GM23338 (cell line): ENCODE measurements around the gene C6orf15. TPM values are rescaled to one million over a fixed set of nuclear protein-coding genes. Genes with fewer than 3 reads are reported as not detected.
A peak's percentile ranks its signal among the peaks of the same experiment; 100 is the strongest.

Experiments used
- ATAC-seq: fragments of 200-7000 bp; cut with Tn5 transposase; 3 replicates; pipeline ENCODE4 v1.9.1; 2020
- DNase-seq: peaks from one replicate; pipeline ENCODE4 v3.0.0-alpha.2; 2015; ENCODE audit warnings: low spot score
- H2AFZ ChIP-seq: fragments of 200-600 bp; sonication (generic); 2 replicates; pipeline ENCODE4 v1.8.0; 2016; ENCODE audit warnings: antibody characterized with exemption, mild to moderate bottlenecking, moderate library complexity
- H3F3A ChIP-seq: fragments of 200-600 bp; sonication (generic); replicated peaks from 2 replicates; pipeline ENCODE4 v1.8.0; 2017; ENCODE audit warnings: antibody characterized with exemption, mixed run types, low read depth
- H3K27ac ChIP-seq: fragments of 200-600 bp; sonication (generic); 2 replicates; pipeline ENCODE4 v1.6.1; 2016; ENCODE audit warnings: low read depth
- H3K27me3 ChIP-seq: fragments of 200-600 bp; sonication (generic); 2 replicates; pipeline ENCODE4 v1.8.0; 2016; ENCODE audit warnings: mild to moderate bottlenecking, mixed run types, moderate library complexity; ENCODE audit not compliant: insufficient read depth
- H3K36me3 ChIP-seq: fragments of 200-600 bp; sonication (generic); 2 replicates; pipeline ENCODE4 v1.8.0; 2016; ENCODE audit warnings: mild to moderate bottlenecking; ENCODE audit not compliant: insufficient read depth
- H3K4me1 ChIP-seq: fragments of 200-600 bp; sonication (generic); 2 replicates; pipeline ENCODE4 v1.8.0; 2016; ENCODE audit warnings: mild to moderate bottlenecking, moderate library complexity; ENCODE audit not compliant: insufficient read depth
- H3K4me2 ChIP-seq: fragments of 200-600 bp; sonication (generic); 2 replicates; pipeline ENCODE4 v1.7.1; 2017; ENCODE audit warnings: mixed run types
- H3K4me3 ChIP-seq: fragments of 200-600 bp; sonication (generic); 2 replicates; pipeline ENCODE4 v1.6.1; 2016; ENCODE audit warnings: mixed run types
- H3K79me2 ChIP-seq: fragments of 200-600 bp; sonication (generic); replicated peaks from 2 replicates; pipeline ENCODE4 v1.8.0; 2017; ENCODE audit warnings: mild to moderate bottlenecking; ENCODE audit not compliant: insufficient read depth
- H3K9me2 ChIP-seq: fragments of 200-600 bp; sonication (generic); 2 replicates; pipeline ENCODE4 v1.8.0; 2017; ENCODE audit not compliant: insufficient read depth
- H4K20me1 ChIP-seq: fragments of 200-600 bp; sonication (generic); replicated peaks from 2 replicates; pipeline ENCODE4 v1.8.0; 2017; ENCODE audit warnings: mild to moderate bottlenecking; ENCODE audit not compliant: insufficient read depth
- H3K27ac Mint-ChIP-seq: 2 replicates; pipeline ENCODE4 v1.8.0; 2020; ENCODE audit warnings: inconsistent platforms, mild to moderate bottlenecking, moderate library complexity, mixed read lengths
- H3K27me3 Mint-ChIP-seq: 3 replicates; pipeline ENCODE4 v1.8.0; 2022; ENCODE audit warnings: low read depth, mild to moderate bottlenecking, moderate library complexity, mixed read lengths, inconsistent platforms; ENCODE audit not compliant: insufficient read depth, poor library complexity
- H3K36me3 Mint-ChIP-seq: 3 replicates; pipeline ENCODE4 v1.8.0; 2021; ENCODE audit warnings: low read depth, mild to moderate bottlenecking, inconsistent platforms, moderate library complexity, mixed read lengths
- H3K4me1 Mint-ChIP-seq: 3 replicates; pipeline ENCODE4 v1.8.0; 2020; ENCODE audit warnings: mild to moderate bottlenecking, inconsistent platforms, mixed read lengths
- H3K4me3 Mint-ChIP-seq: 3 replicates; pipeline ENCODE4 v1.8.0; 2021; ENCODE audit warnings: moderate library complexity, mild to moderate bottlenecking, inconsistent platforms, mixed read lengths
- H3K9me3 Mint-ChIP-seq: 3 replicates; pipeline ENCODE4 v1.8.0; 2020; ENCODE audit warnings: moderate library complexity, mild to moderate bottlenecking, inconsistent platforms, mixed read lengths
- CREB1 ChIP-seq: fragments of 250-450 bp; sonication (Bioruptor Pico); IDR thresholded peaks from 2 replicates; pipeline ENCODE4 v1.5.0; 2020; ENCODE audit warnings: low read depth, mild to moderate bottlenecking, moderate library complexity
- EZH2 ChIP-seq: fragments of 200-600 bp; sonication (generic); IDR thresholded peaks from one replicate; pipeline ENCODE4 v1.8.0; 2017; ENCODE audit warnings: antibody characterized with exemption, mild to moderate bottlenecking, low read depth; ENCODE audit not compliant: unreplicated experiment
- JUNB ChIP-seq: IDR thresholded peaks from one replicate; pipeline ENCODE4 v1.6.1; 2016; ENCODE audit warnings: antibody characterized with exemption; ENCODE audit not compliant: unreplicated experiment
- POLR2AphosphoS5 ChIP-seq: IDR thresholded peaks from 2 replicates; pipeline ENCODE4 v1.6.1; 2016; ENCODE audit warnings: antibody characterized with exemption, low read depth
- STAT1 ChIP-seq: IDR thresholded peaks from one replicate; pipeline ENCODE4 v1.6.1; 2016; ENCODE audit warnings: antibody characterized with exemption; ENCODE audit not compliant: unreplicated experiment
- ZNF114 ChIP-seq: fragments of 250-450 bp; sonication (Bioruptor Pico); IDR thresholded peaks from 2 replicates; pipeline ENCODE4 v1.5.0; 2020; ENCODE audit warnings: mild to moderate bottlenecking, moderate library complexity
- ZNF331 ChIP-seq: fragments of 250-450 bp; sonication (Bioruptor Pico); IDR thresholded peaks from 2 replicates; pipeline ENCODE4 v1.5.0; 2020; ENCODE audit warnings: low read depth, mild to moderate bottlenecking, moderate library complexity
- polyA plus RNA-seq: library from polyadenylated mRNA; unstranded; fragments of >200 nt; fragmentation: Nextera tagmentation; extraction: Ambion mirVana; gene quantifications from 2 replicates; pipeline ENCODE4 v1.2.1, GENCODE V29; 2016
- total RNA-seq: library from RNA; depleted of rRNA; stranded (reverse); fragments of >200 nt; shearing (Covaris generic); gene quantifications from 2 replicates; pipeline ENCODE4 v1.2.3, GENCODE V29; 2014
- TF ChIP-seq, protein P1 (sequence below), 2 experiments: fragments of 200-600 bp in 1 of 2; sonication (generic) in 1 of 2; conservative IDR thresholded peaks; 2 replicates each; pipeline versions ENCODE4 v1.5.1 to v1.6.1; 2016 to 2017; ENCODE audit warnings: antibody characterized with exemption in 2 of 2, low read depth in 2 of 2, mild to moderate bottlenecking in 2 of 2, moderate library complexity in 1 of 2
- TF ChIP-seq, protein P2 (sequence below): fragments of 250-450 bp; sonication (Bioruptor Pico); IDR thresholded peaks from 2 replicates; pipeline ENCODE4 v1.5.0; 2020; ENCODE audit warnings: mild to moderate bottlenecking, moderate library complexity

Gene C6orf15
- total and polyA plus RNA-seq, 2 experiments from 2014 or later, result not detected

DNA sequence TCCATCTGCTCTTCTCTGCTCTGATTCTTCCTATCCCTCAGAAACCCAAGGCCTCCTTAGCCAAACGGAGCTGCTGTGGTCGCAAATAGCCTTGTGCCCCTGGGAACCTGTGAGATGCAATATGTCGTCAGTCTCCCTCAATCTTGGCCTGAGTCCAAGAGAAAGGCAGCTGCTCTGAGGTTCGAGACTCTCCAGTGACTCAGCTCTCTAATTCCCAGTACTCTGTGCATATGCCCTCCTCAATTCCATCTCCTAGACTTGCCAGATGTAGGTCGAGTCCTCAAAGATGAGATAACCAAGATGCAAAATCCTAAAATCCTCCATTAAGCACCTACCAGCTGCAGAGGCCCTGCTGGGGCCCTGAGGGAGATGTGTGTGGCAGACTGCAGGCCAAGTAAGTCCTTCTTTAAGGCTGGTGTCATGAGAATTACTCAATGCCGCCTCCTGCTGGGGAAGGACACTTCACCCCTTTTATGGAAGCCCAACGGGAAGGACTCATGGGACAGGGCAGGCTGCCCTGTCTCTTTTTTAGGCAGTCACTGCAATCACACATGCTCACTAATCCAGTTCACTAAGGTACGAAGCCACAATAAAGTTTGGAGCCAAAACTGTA, 28.5 kb downstream of the C6orf15 start:
- H2AFZ ChIP-seq, result peak overlapping the region; percentile 95

DNA sequence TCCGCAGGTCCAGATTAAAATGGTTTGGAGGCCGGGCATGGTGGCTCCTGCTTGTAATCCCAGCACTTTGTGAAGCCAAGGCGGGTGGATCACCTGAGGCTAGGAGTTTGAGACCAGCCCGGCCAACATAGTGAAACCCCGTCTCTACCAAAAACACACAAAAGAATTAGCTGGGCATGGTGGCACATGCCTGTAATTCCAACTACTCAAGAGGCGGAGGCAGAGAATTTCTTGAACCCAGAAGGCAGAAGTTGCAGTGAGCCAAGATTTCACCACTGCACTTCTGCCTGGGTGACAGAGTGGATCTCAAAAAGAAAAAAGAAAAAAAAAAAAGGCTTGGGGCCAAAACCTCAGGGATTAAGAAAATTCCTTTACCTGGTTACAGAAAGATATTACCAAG, 30.5 kb downstream of the C6orf15 start:
- Mint-ChIP-seq H3K9me3 (no peaks in the 10 kb centered on the region), H3K36me3 (no peaks in the 10 kb centered on the region), H3K4me1 (peaks cover 15% of the 10 kb centered on the region), H3K27ac (no peak overlapping the region), H3K27me3 (peaks cover 15% of the 10 kb centered on the region), H3K4me3 (no peak overlapping the region)
- no peaks in the 10 kb centered on the region for H3K27me3 ChIP-seq
- H3K4me2 ChIP-seq, result no peak overlapping the region
- H3F3A ChIP-seq, result no peaks in the 10 kb centered on the region
- ATAC-seq (no peak), DNase-seq (no peak)
- no peaks in the 10 kb centered on the region for H3K9me2 ChIP-seq
- peak overlapping the region; percentile 58; the same call in 1 of the 2 replicates for H2AFZ ChIP-seq
- H3K36me3 ChIP-seq, result no peaks in the 10 kb centered on the region
- H3K79me2 ChIP-seq, result no peaks in the 10 kb centered on the region
- H3K27ac ChIP-seq, result no peak overlapping the region
- H3K4me1 ChIP-seq, result peaks cover 3% of the 10 kb centered on the region; the same call in 1 of the 2 replicates
- H3K4me3 ChIP-seq, result no peak overlapping the region
- no peaks in the 10 kb centered on the region for H4K20me1 ChIP-seq
- no peak for TF ChIP-seq STAT1
- TF ChIP-seq JUNB, result no peak
- no peak for TF ChIP-seq ZNF331 (CRISPR knock-in tag)
- TF ChIP-seq, protein P1, sequence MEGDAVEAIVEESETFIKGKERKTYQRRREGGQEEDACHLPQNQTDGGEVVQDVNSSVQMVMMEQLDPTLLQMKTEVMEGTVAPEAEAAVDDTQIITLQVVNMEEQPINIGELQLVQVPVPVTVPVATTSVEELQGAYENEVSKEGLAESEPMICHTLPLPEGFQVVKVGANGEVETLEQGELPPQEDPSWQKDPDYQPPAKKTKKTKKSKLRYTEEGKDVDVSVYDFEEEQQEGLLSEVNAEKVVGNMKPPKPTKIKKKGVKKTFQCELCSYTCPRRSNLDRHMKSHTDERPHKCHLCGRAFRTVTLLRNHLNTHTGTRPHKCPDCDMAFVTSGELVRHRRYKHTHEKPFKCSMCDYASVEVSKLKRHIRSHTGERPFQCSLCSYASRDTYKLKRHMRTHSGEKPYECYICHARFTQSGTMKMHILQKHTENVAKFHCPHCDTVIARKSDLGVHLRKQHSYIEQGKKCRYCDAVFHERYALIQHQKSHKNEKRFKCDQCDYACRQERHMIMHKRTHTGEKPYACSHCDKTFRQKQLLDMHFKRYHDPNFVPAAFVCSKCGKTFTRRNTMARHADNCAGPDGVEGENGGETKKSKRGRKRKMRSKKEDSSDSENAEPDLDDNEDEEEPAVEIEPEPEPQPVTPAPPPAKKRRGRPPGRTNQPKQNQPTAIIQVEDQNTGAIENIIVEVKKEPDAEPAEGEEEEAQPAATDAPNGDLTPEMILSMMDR (conservative IDR thresholded peaks at IDR 0.05; ENCODE audit: low read depth in 2 of 2), result no peak
- TF ChIP-seq ZNF114 (CRISPR knock-in tag), result no peak
- TF ChIP-seq, protein P2, sequence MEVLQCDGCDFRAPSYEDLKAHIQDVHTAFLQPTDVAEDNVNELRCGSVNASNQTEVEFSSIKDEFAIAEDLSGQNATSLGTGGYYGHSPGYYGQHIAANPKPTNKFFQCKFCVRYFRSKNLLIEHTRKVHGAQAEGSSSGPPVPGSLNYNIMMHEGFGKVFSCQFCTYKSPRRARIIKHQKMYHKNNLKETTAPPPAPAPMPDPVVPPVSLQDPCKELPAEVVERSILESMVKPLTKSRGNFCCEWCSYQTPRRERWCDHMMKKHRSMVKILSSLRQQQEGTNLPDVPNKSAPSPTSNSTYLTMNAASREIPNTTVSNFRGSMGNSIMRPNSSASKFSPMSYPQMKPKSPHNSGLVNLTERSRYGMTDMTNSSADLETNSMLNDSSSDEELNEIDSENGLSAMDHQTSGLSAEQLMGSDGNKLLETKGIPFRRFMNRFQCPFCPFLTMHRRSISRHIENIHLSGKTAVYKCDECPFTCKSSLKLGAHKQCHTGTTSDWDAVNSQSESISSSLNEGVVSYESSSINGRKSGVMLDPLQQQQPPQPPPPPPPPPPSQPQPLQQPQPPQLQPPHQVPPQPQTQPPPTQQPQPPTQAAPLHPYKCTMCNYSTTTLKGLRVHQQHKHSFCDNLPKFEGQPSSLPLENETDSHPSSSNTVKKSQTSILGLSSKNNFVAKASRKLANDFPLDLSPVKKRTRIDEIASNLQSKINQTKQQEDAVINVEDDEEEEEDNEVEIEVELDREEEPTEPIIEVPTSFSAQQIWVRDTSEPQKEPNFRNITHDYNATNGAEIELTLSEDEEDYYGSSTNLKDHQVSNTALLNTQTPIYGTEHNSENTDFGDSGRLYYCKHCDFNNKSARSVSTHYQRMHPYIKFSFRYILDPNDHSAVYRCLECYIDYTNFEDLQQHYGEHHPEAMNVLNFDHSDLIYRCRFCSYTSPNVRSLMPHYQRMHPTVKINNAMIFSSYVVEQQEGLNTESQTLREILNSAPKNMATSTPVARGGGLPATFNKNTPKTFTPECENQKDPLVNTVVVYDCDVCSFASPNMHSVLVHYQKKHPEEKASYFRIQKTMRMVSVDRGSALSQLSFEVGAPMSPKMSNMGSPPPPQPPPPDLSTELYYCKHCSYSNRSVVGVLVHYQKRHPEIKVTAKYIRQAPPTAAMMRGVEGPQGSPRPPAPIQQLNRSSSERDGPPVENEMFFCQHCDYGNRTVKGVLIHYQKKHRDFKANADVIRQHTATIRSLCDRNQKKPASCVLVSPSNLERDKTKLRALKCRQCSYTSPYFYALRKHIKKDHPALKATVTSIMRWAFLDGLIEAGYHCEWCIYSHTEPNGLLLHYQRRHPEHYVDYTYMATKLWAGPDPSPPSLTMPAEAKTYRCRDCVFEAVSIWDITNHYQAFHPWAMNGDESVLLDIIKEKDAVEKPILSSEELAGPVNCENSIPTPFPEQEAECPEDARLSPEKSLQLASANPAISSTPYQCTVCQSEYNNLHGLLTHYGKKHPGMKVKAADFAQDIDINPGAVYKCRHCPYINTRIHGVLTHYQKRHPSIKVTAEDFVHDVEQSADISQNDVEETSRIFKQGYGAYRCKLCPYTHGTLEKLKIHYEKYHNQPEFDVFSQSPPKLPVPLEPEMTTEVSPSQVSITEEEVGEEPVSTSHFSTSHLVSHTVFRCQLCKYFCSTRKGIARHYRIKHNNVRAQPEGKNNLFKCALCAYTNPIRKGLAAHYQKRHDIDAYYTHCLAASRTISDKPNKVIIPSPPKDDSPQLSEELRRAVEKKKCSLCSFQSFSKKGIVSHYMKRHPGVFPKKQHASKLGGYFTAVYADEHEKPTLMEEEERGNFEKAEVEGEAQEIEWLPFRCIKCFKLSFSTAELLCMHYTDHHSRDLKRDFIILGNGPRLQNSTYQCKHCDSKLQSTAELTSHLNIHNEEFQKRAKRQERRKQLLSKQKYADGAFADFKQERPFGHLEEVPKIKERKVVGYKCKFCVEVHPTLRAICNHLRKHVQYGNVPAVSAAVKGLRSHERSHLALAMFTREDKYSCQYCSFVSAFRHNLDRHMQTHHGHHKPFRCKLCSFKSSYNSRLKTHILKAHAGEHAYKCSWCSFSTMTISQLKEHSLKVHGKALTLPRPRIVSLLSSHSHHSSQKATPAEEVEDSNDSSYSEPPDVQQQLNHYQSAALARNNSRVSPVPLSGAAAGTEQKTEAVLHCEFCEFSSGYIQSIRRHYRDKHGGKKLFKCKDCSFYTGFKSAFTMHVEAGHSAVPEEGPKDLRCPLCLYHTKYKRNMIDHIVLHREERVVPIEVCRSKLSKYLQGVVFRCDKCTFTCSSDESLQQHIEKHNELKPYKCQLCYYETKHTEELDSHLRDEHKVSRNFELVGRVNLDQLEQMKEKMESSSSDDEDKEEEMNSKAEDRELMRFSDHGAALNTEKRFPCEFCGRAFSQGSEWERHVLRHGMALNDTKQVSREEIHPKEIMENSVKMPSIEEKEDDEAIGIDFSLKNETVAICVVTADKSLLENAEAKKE, result no peak
- no peak for TF ChIP-seq EZH2

More for the DNA sequence above, 28.5 kb downstream of the C6orf15 start:
- Histone ChIP-seq H3K9me2 (no peaks in the 10 kb centered on the region), H3K36me3 (no peaks in the 10 kb centered on the region), H3K4me1 (peaks cover 3% of the 10 kb centered on the region; the same call in 1 of the 2 replicates), H4K20me1 (no peaks in the 10 kb centered on the region), H3K27ac (no peak overlapping the region), H3K79me2 (no peaks in the 10 kb centered on the region), H3F3A (no peaks in the 10 kb centered on the region), H3K4me2 (no peak overlapping the region), H3K27me3 (no peaks in the 10 kb centered on the region), H3K4me3 (no peak overlapping the region)
- Mint-ChIP-seq H3K4me1 (peaks cover 16% of the 10 kb centered on the region), H3K27ac (no peak overlapping the region; the same call in 1 of the 2 replicates), H3K4me3 (no peak overlapping the region), H3K27me3 (peaks cover 13% of the 10 kb centered on the region), H3K36me3 (no peaks in the 10 kb centered on the region), H3K9me3 (no peaks in the 10 kb centered on the region)
- peak; percentile 84 for DNase-seq
- no peak for TF ChIP-seq POLR2AphosphoS5
- no peak for TF ChIP-seq JUNB
- TF ChIP-seq CREB1 (CRISPR knock-in tag), result no peak
- TF ChIP-seq ZNF331 (CRISPR knock-in tag), result no peak
- TF ChIP-seq, protein P1 (conservative IDR thresholded peaks at IDR 0.05; ENCODE audit: low read depth in 2 of 2), result peak; percentile 56 to 80
- ATAC-seq, result peak; percentile 78
